Measurements from ENCODE around the gene TXNDC2.
"Not testable (repeated sequence)": the region's sequence is repeated elsewhere in the genome, so short reads cannot be mapped to it uniquely, and the experiment has no call there.

Gene TXNDC2

GRCh38 chr18:9900699-9901098 lies 14.9 kb downstream of the TXNDC2 start:
- TF ChIP-seq CTCF (IDR thresholded peaks at IDR 0.05; ENCODE audit: unreplicated experiment in 3 of 3) = no peak
- Mint-ChIP-seq H3K36me3 (ENCODE audit: low read depth) (no peaks in the 10 kb centered on the region), H3K27ac (no peak overlapping the region), H3K4me1 (peaks cover 15% of the 10 kb centered on the region), H3K4me3 (no peak overlapping the region), H3K27me3 (ENCODE audit: low read depth) (no peaks in the 10 kb centered on the region), H3K9me3 (no peaks in the 10 kb centered on the region)

DNA sequence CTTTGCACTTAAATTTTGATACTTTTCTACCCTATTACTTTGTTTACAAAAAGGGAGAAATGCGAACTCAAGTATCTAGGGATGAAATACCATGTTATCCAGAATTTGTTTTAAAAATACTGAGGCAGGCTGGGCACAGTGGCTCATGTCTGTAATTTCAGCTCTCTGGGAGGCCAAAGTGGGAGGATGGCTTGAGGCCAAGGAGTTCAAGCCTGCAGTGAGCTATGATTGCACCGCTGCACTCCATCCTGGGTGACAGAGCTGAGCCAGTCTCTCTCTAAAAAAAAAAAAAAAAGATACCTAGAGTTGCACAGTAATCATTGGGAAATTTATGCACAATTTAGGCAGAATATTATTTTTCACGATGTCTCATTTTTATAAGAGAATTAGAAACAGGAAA lies 15.6 kb downstream of the TXNDC2 start:
- H3K4me3 Mint-ChIP-seq = no peak overlapping the region
- no peaks in the 10 kb centered on the region for H3K9me3 Mint-ChIP-seq
- no peak overlapping the region for H3K27ac Mint-ChIP-seq
- H3K27me3 Mint-ChIP-seq (ENCODE audit: low read depth) = no peaks in the 10 kb centered on the region
- no peaks in the 10 kb centered on the region for H3K36me3 Mint-ChIP-seq (ENCODE audit: low read depth)
- no peak for TF ChIP-seq CTCF (IDR thresholded peaks at IDR 0.05; ENCODE audit: unreplicated experiment in 3 of 3)
- peaks cover 15% of the 10 kb centered on the region for H3K4me1 Mint-ChIP-seq

DNA sequence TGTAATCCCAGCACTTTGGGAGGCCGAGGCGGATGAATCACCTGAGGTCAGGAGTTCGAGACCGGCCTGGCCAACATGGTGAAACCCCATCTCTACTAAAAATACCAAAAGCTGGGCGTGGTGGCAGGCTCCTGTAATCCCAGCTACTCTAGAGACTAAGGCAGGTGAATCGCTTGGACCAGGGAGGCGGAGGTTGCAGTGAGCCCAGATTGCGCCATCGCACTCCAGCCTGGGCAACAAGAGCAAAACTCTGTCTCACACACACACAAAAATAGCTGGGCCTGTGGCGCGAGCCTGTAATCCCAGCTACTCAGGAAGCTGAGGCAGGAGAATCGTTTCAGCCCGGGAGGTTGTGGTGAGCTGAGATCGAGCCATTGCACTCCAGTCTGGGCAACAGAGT lies 16.5 kb downstream of the TXNDC2 start:
- not testable (repeated sequence) for H3K27me3 Mint-ChIP-seq (ENCODE audit: low read depth); H3K4me3 Mint-ChIP-seq

GRCh38 chr18:9902832-9903231 lies 17.1 kb downstream of the TXNDC2 start:
- H3K27me3 Mint-ChIP-seq (ENCODE audit: low read depth) = peaks cover 4% of the 10 kb centered on the region
- H3K4me3 Mint-ChIP-seq = no peak overlapping the region
- H3K4me1 Mint-ChIP-seq = peaks cover 15% of the 10 kb centered on the region
- TF ChIP-seq CTCF (IDR thresholded peaks at IDR 0.05; ENCODE audit: unreplicated experiment in 3 of 3) = no peak
- no peak overlapping the region for H3K27ac Mint-ChIP-seq
- no peaks in the 10 kb centered on the region for H3K9me3 Mint-ChIP-seq
- H3K36me3 Mint-ChIP-seq (ENCODE audit: low read depth) = no peaks in the 10 kb centered on the region

More for the DNA sequence above, 16.5 kb downstream of the TXNDC2 start:
- not testable (repeated sequence) for H3K9me3 Mint-ChIP-seq; H3K27ac Mint-ChIP-seq; H3K36me3 Mint-ChIP-seq (ENCODE audit: low read depth)
- H3K4me1 Mint-ChIP-seq = peaks cover 15% of the 10 kb centered on the region

DNA sequence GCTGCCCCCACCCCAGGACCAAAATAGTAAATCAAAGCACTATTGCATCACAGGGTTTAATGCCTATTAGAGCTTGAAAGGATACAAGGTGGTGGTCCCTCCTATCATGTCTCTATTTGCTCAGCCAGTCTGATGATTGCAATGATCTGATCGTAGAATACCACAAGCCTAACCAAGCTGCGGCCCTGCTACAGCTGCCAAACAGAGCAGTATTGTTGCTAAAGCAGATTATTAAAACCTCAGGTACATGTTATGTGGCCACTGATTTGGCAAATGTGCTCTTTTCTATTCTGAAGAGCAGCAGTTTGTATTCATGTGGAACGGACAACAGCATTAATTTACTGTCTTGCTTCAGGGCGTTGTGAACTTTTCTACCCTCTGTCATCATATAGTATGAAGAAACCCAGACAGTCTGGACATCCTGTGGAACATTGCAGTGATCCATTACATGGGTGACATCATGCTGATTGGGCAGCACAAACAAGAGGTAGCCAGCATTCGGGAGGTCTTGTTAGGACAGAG lies 19.7 kb downstream of the TXNDC2 start:
- peaks cover 5% of the 10 kb centered on the region for H3K4me1 Mint-ChIP-seq
- H3K9me3 Mint-ChIP-seq = no peaks in the 10 kb centered on the region
- H3K4me3 Mint-ChIP-seq = no peak overlapping the region
- no peaks in the 10 kb centered on the region for H3K36me3 Mint-ChIP-seq (ENCODE audit: low read depth)
- peaks cover 10% of the 10 kb centered on the region for H3K27me3 Mint-ChIP-seq (ENCODE audit: low read depth)
- TF ChIP-seq CTCF (IDR thresholded peaks at IDR 0.05; ENCODE audit: unreplicated experiment in 3 of 3) = no peak
- no peak overlapping the region for H3K27ac Mint-ChIP-seq

DNA sequence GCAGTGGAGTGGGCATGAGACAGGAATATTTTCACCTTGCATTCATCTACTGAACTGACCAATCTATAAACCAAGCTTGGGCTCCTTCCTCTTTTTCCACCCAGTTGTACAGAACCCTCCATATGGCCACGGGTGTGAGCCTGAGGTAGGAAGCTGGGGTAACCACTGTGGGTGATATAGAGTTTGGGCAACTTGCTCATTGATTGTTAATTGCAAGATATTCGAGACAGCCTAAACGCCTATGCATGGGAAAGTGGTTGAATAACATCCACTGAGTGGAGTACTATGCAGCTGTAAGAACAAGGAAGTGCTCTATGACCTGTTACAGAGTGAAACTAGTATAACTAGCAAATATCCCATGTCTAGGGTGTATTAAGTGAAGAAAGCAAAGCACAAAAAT lies 20.7 kb downstream of the TXNDC2 start:
- TF ChIP-seq CTCF (IDR thresholded peaks at IDR 0.05; ENCODE audit: unreplicated experiment in 3 of 3) = no peak
- H3K4me3 Mint-ChIP-seq = no peak overlapping the region
- H3K27me3 Mint-ChIP-seq (ENCODE audit: low read depth) = peaks cover 10% of the 10 kb centered on the region
- H3K9me3 Mint-ChIP-seq = no peaks in the 10 kb centered on the region
- H3K27ac Mint-ChIP-seq = no peak overlapping the region
- H3K4me1 Mint-ChIP-seq = peaks cover 5% of the 10 kb centered on the region
- no peaks in the 10 kb centered on the region for H3K36me3 Mint-ChIP-seq (ENCODE audit: low read depth)
